GM12878 (cell line): Measurements from ENCODE around the gene SRD5A1.

Experiments
- ATF3 ChIP-seq: IDR thresholded peaks from 2 replicates; pipeline ENCODE4 v1.6.1; 2011; ENCODE audit warnings: low read depth, mild to moderate bottlenecking, low read length, moderate library complexity, borderline replicate concordance; ENCODE audit errors: extremely low read depth
- CBX5 ChIP-seq: sonication (generic); IDR thresholded peaks from 2 replicates; pipeline ENCODE4 v1.6.1; 2016; ENCODE audit warnings: low read depth, moderate library complexity, mild to moderate bottlenecking, inconsistent platforms
- CEBPB ChIP-seq, 2 experiments: fragments of 150-350 bp in 1 of 2; IDR thresholded peaks; 2 replicates each; pipeline ENCODE4 v1.6.1; 2012 to 2014; ENCODE audit warnings: low read depth in 2 of 2, low read length in 2 of 2, borderline replicate concordance in 1 of 2, inconsistent platforms in 1 of 2
- CHD2 ChIP-seq: IDR thresholded peaks from 2 replicates; pipeline ENCODE4 v1.6.1; 2011; ENCODE audit warnings: low read depth, low read length, improper control_type of control experiment, borderline replicate concordance
- CTCF ChIP-seq, 3 experiments: IDR thresholded peaks in 2 of 3; conservative IDR thresholded peaks in 1 of 3; 2 replicates each; pipeline ENCODE4 v1.5.1; 2011; ENCODE audit warnings: low read depth in 3 of 3, low read length in 3 of 3, mild to moderate bottlenecking in 3 of 3, control low read depth in 2 of 3, moderate library complexity in 2 of 3, inconsistent platforms in 1 of 3, mixed read lengths in 1 of 3; ENCODE audit not compliant: control insufficient read depth in 2 of 3, insufficient read depth in 1 of 3; ENCODE audit errors: extremely low read depth in 1 of 3
- EGR1 ChIP-seq, 2 experiments: IDR thresholded peaks; 1 replicate in 1 of 2; 2 replicates in 1 of 2; pipeline ENCODE4 v1.6.1; 2011 to 2012; ENCODE audit warnings: low read depth in 2 of 2, low read length in 2 of 2, borderline replicate concordance in 1 of 2, mild to moderate bottlenecking in 1 of 2, moderate library complexity in 1 of 2
- EP300 ChIP-seq, 2 experiments: fragments of 150-350 bp in 1 of 2; IDR thresholded peaks; 2 replicates each; pipeline ENCODE4 v1.6.1; 2011 to 2012; ENCODE audit warnings: low read depth in 2 of 2, low read length in 2 of 2, borderline replicate concordance in 1 of 2, improper control_type of control experiment in 1 of 2, inconsistent platforms in 1 of 2; ENCODE audit not compliant: control insufficient read depth in 1 of 2
- JUNB ChIP-seq: IDR thresholded peaks from 2 replicates; pipeline ENCODE4 v1.6.1; 2016; ENCODE audit warnings: antibody characterized with exemption, mild to moderate bottlenecking
- PAX5 ChIP-seq: IDR thresholded peaks from 2 replicates; pipeline ENCODE4 v1.6.1; 2011; ENCODE audit warnings: low read depth, low read length, borderline replicate concordance
- POLR2AphosphoS2 ChIP-seq: IDR thresholded peaks from 2 replicates; pipeline ENCODE4 v1.6.1; 2011; ENCODE audit warnings: low read depth, mild to moderate bottlenecking, low read length, improper control_type of control experiment, moderate library complexity
- POLR2AphosphoS5 ChIP-seq: IDR thresholded peaks from 2 replicates; pipeline ENCODE4 v1.6.1; 2011; ENCODE audit warnings: mild to moderate bottlenecking, low read length, inconsistent platforms
- RAD51 ChIP-seq: fragments of 450-650 bp; IDR thresholded peaks from 2 replicates; pipeline ENCODE4 v1.6.1; 2016; ENCODE audit warnings: moderate library complexity, mild to moderate bottlenecking, inconsistent platforms
- SP1 ChIP-seq: IDR thresholded peaks from one replicate; pipeline ENCODE4 v1.6.1; 2011; ENCODE audit warnings: low read depth, low read length
- YY1 ChIP-seq: IDR thresholded peaks from 2 replicates; pipeline ENCODE4 v1.6.1; 2011; ENCODE audit warnings: low read depth, mild to moderate bottlenecking, low read length

- TF ChIP-seq RAD51: no peak
- no peak for TF ChIP-seq CTCF (IDR thresholded peaks at IDR 0.05 in 2 of 3, conservative IDR thresholded peaks at IDR 0.05 in 1 of 3; ENCODE audit: control insufficient read depth in 2 of 3, extremely low read depth in 1 of 3, insufficient read depth in 1 of 3, low read depth in 3 of 3, low read length in 3 of 3)
- no peak for TF ChIP-seq EGR1 (IDR thresholded peaks at IDR 0.05; ENCODE audit: borderline replicate concordance in 1 of 2, low read depth in 2 of 2, low read length in 2 of 2)
- TF ChIP-seq YY1: no peak
- TF ChIP-seq JUNB: no peak
- no peak for TF ChIP-seq POLR2AphosphoS2
- TF ChIP-seq CEBPB (IDR thresholded peaks at IDR 0.05; ENCODE audit: borderline replicate concordance in 1 of 2, low read depth in 2 of 2, low read length in 2 of 2): no peak
- TF ChIP-seq EP300 (IDR thresholded peaks at IDR 0.05; ENCODE audit: borderline replicate concordance in 1 of 2, control insufficient read depth in 1 of 2, low read depth in 2 of 2, low read length in 2 of 2): no peak
- no peak for TF ChIP-seq PAX5
- no peak for TF ChIP-seq SP1
- TF ChIP-seq ATF3: no peak
- TF ChIP-seq CHD2: no peak
- no peak for TF ChIP-seq POLR2AphosphoS5
- no peak for TF ChIP-seq CBX5
Measured at GRCh38 chr5:6692906-6693305, 59.7 kb downstream of the SRD5A1 start.
